ENCODE measurements around the gene IL25.
"Not testable (repeated sequence)": the region's sequence is repeated elsewhere in the genome, so short reads cannot be mapped to it uniquely, and the experiment has no call there.

The IL25 gene

DNA sequence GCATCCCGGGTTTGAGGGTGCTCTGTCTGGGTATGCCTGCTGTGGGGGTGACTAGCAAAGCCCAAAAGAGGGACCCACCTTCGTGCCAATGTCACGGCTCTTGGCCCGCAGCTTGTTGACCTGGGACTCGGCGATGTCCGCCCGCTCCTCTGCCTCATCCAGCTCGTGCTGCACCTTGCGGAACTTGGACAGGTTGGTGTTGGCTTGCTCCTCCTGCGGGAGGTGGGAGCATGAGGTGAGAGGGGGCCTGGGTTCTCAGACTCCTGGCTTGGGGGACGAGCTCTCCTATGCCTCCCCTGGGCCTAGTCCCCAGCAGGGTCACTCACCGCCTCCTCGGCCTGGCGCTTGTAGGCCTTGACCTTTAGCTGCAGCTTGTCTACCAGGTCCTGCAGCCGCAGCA, 41.1 kb downstream of the IL25 start:
- no peak for DNase-seq

DNA sequence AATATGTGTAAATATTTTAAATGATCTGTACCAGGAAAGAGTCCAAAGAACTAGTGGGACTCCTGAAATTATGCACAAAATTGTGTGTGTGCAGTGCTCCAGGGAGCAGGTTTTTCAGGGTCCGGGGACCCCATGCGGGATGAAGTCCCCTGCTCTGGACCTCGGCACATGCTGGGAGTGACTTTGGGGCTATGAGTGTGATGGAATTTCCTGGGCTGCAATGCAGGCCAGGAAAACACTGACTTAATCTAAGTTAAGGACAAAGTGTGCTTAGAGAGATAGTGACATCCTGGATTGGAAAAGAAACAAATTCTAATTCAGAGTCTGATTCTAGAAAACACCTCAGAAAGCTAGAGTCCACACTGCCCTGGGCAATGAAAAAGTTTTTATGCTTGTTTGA, 41.6 kb downstream of the IL25 start:
- no peak for DNase-seq

GRCh38 chr14:23414906-23415820, 42.6 kb downstream of the IL25 start:
- no peak for DNase-seq

GRCh38 chr14:23415821-23416778, 43.5 kb downstream of the IL25 start:
- no peak for DNase-seq

DNA sequence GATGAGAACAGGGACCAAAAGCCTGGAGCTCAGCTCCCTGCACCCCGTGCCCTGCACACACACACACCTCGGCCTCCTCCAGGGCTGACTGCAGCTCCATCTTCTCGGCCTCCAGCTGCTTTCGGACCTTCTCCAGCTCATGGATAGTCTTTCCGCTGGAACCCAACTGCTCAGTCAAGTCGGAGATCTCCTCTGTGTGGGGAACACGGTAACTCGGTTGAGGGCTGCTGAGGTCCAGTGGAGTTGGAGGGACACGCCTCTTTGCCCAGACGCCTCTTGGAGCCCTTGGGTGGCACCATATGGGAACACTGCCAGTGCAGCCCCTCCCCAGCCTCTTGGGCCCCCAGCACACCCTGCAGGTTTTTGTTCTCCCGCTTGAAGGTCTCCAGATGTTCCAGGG, 44.2 kb downstream of the IL25 start:
- DNase-seq = no peak

- DNase-seq = not testable (repeated sequence)
Measured at GRCh38 chr14:23417269-23417668, 44.7 kb downstream of the IL25 start.

GRCh38 chr14:23418021-23418420, 45.4 kb downstream of the IL25 start:
- DNase-seq = no peak

DNA sequence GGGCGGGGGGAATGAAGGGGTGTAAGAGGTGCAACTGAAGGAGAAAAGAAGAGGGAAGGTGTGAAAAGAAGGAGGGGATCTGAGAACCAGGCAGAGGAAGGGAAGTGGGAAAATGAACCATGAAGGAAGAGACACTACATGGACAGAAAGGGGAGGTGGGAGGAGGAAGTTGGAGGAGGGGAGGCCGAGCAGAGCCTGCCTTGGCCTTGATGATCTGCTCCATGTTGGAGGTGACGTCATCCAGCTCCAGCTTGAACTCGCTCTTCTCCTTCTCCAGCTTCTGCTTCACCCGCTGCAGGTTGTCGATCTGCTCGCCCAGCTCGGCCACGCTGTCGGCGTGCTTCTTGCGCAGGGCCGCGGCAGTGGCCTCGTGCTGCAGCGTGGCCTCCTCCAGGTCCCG, 47.0 kb downstream of the IL25 start:
- DNase-seq = not testable (repeated sequence)

GRCh38 chr14:23421594-23421993, 49.0 kb downstream of the IL25 start:
- DNase-seq = no peak

DNA sequence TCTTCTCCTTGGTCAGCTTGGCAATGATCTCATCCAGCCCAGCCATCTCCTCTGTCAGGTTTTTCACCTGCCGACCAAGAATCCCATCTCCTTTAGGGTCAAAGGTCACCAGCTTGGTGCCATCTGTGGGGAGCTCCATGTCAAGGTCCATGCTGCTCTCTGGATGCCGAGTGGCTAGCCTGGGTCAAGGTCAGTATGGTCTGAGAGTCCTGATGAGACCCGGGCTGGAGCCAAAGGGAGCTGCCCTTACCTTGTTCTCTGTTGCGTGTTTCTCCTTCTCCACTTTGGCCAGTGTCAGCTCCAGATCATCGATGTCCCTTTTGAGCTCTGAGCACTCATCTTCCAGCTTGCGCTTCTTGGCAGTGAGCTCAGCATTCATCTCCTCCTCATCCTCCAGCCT, 51.0 kb downstream of the IL25 start:
- no peak for DNase-seq

GRCh38 chr14:23425169-23425568, 52.6 kb downstream of the IL25 start:
- DNase-seq = no peak

- DNase-seq = not testable (repeated sequence)
Measured at GRCh38 chr14:23425798-23426197, 53.2 kb downstream of the IL25 start.
